HG03354 (cell line): ENCODE results near the gene AGBL5.
A peak's percentile ranks its signal among the peaks of the same experiment; 100 is the strongest.
"Not testable (repeated sequence)": the region's sequence is repeated elsewhere in the genome, so short reads cannot be mapped to it uniquely, and the experiment has no call there.

ENCODE experiments used
- ATAC-seq: cut with Tn5 transposase; IDR thresholded peaks from one replicate; pipeline ENCODE4 v1.9.1; 2021; ENCODE audit warnings: mild to moderate bottlenecking; ENCODE audit not compliant: unreplicated experiment, poor library complexity, severe bottlenecking

Gene AGBL5

DNA sequence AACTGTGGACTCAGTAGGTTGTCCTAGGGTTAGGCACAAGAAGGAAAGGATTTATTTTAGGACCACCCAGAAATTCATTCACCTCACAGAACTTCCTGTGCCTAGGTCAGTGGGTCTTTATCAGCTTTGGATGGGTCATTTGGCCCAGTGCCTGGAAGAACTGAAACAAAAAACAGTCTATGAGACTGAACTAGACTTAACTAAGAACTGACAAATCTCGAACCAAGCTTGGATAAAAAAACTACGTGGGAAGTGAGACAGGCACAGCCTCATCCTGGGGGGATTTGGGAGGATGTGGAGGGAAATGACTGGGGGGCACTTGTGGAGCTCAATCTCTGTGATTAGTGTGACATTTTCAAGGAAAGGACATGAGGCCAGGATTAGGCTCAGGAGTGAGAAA lies 22.3 kb downstream of the AGBL5 start:
- no peak for ATAC-seq

DNA sequence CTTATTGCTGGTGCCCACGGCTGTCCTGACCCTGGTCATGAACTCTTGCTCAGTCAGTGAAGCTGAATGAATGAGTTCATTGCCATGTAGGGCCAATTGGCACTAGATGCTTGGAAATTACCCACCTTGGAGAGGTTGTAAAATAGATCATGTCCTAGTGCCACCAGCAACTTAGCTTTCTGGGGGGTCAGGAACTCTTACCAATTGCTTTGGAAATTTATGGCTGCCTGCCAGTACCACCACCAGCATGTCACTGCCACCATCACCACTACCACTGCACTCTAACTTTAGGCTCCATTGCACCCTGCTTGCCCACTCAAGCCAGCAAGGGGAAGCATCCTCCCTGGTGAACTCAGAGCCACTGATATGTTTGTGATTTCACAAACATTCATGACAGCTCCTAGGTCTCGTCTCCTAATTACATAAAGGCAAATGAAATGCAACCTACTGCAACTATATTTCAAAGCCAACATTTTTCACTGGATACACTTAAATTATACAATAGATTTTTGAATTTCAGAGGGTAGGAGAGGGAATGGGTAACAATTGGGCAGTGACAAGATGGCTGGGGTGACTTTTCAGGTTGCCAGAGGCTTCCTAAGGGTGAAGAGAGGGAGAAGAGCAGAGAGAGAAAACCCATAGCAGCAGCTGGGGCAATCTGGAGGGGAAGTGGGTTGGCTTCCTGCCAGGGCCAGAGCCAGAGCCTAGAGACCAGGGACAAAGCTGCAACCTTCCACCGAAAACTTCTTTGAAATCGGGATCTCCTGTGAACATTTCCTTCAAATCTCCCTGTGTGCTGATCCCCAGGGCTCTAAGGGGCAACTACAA lies 23.5 kb downstream of the AGBL5 start:
- no peak for ATAC-seq

DNA sequence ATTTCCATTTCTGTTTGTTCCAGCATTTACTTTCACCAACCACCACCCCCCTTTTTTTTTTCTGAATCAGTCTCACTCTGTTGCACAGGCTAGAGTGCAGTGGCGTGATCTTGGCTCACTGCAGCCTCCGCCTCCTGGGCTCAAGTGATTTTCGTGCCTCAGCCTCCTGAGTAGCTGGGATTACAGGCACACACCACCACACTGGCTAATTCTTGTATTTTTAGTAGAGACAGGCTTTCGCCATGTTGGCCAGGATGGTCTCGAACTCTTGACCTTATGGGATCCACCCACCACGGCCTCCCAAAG lies 24.1 kb downstream of the AGBL5 start:
- not testable (repeated sequence) for ATAC-seq

DNA sequence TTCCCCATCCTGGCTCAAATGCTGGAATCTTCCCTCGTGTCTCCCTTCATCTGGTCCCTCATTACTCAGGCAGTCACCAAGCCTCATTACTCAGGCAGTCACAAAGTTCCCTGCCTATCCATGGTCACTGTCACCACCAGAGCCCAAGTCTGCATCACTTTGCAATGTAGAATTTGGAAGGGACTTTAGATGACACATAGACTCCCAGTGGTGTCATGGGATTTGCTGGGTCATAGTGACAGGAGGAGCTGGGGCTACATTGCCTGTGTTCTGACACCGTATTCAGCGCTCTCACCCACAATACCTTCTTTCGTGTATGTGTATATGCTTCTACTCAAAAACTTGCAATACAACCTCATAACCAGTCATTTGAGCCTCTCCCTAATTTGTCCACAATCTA lies 24.9 kb downstream of the AGBL5 start:
- ATAC-seq: no peak

DNA sequence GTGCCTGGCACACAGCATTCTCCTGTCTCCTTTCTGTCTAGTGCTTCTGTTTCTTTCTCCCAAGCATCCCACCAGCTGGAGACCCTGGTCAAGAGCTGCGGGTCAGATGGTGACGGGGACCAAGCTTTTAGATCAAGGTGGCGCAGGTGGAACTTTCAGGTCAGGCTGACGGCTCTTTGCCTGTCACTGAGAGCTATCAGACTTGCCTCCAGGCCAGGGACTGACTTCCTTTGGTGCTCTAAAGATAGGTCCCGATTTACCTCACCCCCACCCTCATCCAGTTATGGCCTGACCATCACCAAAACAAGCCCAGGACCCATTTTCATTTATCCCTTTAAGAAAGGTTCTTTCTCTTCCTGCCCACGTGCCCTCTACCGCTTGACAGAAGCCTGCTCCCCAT lies 25.8 kb downstream of the AGBL5 start:
- ATAC-seq: no peak

DNA sequence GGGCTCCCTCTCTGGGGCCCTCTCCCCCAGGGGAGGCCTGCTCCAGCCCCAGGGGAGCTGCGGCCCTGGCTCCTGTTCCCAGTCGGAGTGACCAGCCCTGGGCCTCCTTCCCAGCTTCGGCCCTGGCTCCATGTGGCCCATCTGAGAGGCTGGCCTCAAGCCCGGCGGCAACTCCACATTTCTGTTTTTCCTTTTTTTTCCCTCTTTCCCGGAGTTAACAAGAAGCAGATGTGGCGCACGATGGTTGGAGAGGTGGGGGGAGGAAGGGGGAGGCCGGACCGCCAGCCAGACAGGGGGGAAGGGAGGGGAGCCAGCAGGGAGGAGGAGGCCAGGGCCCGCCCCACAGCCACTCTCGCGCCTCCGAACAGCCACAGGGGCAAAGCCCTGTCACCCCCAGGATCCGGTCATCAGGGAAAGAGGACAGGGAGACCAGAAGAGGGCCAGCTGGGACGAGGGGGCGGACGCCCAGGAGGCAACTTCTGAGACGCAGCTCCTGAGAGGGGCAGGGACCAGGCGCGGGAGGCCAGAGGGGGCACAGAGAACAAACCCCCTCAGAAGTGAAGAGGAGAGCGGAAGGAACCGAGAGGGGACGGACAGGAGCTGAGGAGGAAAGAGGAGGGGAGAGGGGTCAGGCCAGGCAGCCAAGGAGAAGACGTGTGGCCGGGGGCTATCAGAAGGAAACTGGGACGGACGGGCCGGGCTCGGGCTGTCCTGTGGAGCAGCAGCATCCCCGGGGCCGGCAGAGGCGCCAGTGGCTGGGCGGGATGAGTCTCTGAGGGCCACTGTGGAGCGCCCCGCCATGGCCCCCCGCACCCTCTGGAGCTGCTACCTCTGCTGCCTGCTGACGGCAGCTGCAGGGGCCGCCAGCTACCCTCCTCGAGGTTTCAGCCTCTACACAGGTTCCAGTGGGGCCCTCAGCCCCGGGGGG lies 27.1 kb downstream of the AGBL5 start, which contains the start of gene EMILIN1:
EMILIN1 (plus strand) TSS at position 349 of the 928 bp plus-strand sequence; CDS start at position 800, 451 bp downstream.
- ATAC-seq: no peak

DNA sequence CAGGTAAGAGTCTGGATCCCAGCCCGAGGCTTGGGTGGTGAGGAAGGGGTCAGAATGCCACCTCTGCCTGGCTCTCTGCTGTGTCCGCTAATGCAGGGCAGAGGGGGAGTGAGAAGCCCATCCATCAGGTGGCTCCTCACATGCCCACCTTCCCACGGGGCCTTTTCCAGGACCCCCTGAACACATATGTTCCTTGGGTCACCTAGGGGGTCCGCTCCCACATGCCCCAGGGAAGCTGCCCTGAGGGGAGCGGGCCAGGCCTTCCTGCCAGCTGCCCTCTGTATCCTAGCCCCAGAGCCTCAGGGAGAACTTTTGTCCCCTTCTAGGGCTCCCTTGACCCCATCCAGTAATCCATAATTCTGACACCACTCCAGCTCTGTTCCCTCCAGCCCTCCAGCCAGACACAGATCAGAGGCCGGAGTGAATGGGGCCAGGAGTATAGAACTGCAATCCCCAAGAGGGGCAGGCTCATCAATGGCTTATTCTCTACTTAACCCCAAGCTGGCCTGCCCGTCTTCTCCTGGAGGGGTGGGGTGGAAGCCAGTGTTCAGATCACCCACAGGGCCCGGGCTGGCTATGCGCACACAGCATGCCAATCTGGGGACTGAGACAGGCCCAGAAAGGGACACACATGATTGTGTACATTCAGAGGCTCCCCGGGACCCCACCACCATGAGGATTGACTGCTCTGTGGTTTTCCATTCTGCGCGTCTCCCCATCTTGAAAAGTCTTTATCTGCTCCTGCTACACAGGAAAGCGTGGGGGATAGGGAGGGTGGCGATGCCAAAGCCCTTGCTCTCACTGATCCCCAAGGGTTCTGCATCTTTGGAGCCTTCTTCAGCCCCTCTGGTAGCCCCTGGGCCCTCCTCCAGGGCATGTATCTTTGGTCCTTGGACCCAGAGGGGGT lies 28.0 kb downstream of the AGBL5 start:
- ATAC-seq: no peak

DNA sequence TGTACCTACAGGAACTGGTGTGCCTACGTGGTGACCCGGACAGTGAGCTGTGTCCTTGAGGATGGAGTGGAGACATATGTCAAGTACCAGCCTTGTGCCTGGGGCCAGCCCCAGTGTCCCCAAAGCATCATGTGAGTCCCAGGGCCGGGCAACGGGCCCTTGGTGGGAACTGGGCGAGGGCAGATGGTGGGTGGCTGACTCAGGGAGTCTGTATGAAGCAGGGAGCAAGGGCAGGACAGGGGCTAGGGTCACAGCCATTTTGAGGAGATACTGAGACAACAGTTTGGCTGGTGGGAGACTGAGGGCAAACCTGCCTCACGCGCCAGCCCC lies 28.6 kb downstream of the AGBL5 start:
- no peak for ATAC-seq

DNA sequence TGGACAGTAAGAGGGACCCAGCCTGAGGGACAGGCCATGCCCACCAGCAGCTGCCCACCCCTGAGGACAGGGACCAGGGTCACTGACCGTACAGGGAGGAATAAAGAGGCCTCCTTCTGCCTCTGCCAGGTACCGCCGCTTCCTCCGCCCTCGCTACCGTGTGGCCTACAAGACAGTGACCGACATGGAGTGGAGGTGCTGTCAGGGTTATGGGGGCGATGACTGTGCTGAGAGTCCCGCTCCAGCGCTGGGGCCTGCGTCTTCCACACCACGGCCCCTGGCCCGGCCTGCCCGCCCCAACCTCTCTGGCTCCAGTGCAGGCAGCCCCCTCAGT lies 29.1 kb downstream of the AGBL5 start:
- ATAC-seq: no peak

DNA sequence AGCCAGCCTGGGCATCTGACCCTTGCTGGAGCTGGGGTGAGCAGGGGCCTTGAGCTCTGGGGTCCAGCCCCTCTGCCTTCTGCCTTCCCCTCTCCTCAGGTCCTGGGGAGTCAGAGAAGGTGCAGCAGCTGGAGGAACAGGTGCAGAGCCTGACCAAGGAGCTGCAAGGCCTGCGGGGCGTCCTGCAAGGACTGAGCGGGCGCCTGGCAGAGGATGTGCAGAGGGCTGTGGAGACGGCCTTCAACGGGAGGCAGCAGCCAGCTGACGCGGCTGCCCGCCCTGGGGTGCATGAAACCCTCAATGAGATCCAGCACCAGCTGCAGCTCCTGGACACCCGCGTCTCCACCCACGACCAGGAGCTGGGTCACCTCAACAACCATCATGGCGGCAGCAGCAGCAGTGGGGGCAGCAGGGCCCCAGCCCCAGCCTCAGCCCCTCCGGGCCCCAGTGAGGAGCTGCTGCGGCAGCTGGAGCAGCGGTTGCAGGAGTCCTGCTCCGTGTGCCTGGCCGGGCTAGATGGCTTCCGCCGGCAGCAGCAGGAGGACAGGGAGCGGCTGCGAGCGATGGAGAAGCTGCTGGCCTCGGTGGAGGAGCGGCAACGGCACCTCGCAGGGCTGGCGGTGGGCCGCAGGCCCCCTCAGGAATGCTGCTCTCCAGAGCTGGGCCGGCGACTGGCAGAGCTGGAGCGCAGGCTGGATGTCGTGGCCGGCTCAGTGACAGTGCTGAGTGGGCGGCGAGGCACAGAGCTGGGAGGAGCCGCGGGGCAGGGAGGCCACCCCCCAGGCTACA lies 30.7 kb downstream of the AGBL5 start:
- no peak for ATAC-seq

DNA sequence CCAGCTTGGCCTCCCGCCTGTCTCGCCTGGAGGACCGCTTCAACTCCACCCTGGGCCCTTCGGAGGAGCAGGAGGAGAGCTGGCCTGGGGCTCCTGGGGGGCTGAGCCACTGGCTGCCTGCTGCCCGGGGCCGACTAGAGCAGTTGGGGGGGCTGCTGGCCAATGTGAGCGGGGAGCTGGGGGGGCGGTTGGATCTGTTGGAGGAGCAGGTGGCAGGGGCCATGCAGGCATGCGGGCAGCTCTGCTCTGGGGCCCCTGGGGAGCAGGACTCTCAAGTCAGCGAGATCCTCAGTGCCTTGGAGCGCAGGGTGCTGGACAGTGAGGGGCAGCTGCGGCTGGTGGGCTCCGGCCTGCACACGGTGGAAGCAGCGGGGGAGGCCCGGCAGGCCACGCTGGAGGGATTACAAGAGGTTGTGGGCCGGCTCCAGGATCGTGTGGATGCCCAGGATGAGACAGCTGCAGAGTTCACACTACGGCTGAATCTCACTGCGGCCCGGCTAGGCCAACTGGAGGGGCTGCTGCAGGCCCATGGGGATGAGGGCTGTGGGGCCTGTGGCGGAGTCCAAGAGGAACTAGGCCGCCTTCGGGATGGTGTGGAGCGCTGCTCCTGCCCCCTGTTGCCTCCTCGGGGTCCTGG lies 31.4 kb downstream of the AGBL5 start:
- ATAC-seq: no peak

DNA sequence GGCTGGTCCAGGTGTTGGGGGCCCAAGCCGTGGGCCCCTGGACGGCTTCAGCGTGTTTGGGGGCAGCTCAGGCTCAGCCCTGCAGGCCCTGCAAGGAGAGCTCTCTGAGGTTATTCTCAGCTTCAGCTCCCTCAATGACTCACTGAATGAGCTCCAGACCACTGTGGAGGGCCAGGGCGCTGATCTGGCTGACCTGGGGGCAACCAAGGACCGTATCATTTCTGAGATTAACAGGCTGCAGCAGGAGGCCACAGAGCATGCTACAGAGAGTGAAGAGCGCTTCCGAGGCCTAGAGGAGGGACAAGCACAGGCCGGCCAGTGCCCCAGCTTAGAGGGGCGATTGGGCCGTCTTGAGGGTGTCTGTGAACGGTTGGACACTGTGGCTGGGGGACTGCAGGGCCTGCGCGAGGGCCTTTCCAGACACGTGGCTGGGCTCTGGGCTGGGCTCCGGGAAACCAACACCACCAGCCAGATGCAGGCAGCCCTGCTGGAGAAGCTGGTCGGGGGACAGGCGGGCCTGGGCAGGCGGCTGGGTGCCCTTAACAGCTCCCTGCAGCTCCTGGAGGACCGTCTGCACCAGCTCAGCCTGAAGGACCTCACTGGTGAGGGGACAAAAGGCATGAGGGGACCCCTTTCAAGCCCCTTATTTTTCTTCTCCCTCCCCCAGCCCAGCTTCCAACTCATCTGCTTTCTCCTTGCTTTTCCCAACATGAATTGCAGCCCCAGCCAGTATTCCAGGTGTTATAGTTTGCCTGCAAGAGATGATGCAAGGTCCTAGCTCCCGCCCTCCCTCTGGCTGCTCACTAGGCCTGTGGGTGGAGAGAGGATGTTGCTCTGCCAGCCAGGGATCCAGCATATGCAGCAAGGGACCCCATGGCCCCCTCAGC lies 32.2 kb downstream of the AGBL5 start:
- ATAC-seq: no peak

DNA sequence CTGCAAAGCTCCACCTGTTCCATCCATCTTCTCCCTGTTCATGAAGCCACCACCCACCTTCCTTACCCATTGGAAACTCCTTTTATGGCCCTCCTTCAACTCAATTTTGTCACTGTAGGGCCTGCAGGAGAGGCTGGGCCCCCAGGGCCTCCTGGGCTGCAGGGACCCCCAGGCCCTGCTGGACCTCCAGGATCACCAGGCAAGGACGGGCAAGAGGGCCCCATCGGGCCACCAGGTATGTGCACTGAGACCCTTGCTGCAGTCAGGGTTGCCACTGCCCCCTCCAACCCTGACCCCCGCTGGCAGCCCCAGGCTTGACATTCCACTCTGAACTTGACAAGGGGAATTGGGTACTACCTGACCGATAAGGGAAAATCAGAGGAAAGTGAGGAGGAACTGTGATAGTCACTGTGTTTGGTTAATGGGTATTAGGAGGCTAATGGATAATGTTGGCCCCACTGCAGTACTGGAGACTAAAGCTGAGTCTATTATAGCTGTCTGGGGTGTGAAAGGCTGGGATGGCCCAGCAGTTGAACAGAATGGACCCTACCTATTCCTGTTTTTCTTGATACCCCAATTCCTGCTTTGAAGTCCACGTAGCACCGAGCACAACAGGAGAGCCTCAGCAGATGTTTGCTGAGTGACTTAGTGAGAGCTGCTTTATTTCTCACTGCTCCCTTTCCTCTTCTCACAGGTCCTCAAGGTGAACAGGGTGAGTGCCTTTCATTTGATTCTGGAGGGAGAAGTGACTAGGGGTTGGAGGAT lies 33.0 kb downstream of the AGBL5 start:
- ATAC-seq: no peak

DNA sequence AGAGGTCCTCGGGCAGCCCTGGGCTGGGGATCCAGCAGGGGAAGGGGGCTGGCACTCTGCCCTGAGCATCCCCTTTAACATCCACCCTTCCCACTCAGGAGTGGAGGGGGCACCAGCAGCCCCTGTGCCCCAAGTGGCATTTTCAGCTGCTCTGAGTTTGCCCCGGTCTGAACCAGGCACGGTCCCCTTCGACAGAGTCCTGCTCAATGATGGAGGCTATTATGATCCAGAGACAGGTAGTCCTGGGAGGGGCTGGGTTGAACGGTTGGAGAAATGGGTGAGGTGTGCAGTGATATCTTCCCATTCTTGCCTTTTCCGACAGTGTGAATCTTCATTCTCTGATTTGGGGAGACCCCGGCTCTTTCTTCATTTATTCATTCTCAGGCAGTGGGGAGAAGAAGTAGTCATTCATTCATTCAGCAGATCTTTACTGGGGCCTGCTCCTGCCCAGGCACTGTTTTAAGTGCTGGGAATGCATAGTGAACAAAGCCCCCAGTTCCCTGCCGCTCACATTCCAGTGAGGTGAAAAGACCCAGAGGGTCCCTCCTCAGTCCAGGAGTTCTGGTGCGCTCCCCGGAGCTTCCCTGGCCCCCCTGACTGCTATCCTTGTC lies 33.7 kb downstream of the AGBL5 start:
- ATAC-seq: no peak

DNA sequence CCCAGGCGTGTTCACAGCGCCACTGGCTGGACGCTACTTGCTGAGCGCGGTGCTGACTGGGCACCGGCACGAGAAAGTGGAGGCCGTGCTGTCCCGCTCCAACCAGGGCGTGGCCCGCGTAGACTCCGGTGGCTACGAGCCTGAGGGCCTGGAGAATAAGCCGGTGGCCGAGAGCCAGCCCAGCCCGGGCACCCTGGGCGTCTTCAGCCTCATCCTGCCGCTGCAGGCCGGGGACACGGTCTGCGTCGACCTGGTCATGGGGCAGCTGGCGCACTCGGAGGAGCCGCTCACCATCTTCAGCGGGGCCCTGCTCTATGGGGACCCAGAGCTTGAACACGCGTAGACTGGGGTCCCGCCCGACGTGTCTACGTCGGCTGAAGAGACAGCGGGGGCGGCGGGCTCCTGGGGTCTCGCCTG lies 34.2 kb downstream of the AGBL5 start:
- peak; percentile 4 for ATAC-seq

DNA sequence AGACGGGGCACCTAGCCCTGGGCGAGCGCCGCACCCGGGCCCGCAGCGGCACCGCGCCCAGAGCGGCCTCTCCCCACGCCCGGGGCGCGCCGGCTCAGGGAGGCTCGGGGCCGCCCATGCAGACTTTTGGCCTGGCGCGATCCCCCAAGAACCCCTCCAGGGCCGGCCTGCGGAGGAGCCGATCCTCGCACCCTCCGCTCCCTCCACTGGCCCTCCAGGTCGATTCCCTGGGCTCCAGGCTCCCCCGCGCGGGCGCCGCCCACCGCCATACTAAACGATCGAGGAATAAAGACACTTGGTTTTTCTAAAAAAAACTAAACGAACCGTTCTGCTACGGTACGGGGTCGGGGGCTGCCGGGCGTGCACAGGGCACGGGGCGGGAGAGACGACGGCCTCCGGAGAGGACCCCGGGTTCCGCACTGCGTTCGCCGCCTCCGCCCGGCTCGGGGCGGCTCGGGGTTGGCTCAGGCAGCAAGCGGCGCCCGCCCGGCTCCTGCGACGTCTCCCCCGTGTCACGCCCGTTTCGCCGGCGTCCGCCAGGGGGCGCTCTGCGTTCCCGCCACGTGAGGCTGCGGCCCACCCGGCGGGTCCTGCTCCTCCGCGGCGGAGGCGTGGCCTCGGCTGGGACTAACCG lies 34.7 kb downstream of the AGBL5 start:
- ATAC-seq: peak; percentile 70
